Psoas muscle (tissue), 8 donors: Measurements from ENCODE around the gene NCSTN. TPM values are rescaled to one million over a fixed set of nuclear protein-coding genes. Genes with fewer than 3 reads are reported as not detected.
A peak's percentile ranks its signal among the peaks of the same experiment; 100 is the strongest.
"Not testable (repeated sequence)": the region's sequence is repeated elsewhere in the genome, so short reads cannot be mapped to it uniquely, and the experiment has no call there.

Source experiments
- ATAC-seq, 4 donors: fragments of 200-7000 bp; cut with Tn5 transposase; one replicate each; pipeline ENCODE4 v1.9.1; 2020; ENCODE audit warnings: moderate library complexity in 3 of 4, mild to moderate bottlenecking in 2 of 4
- DNase-seq, 2 donors: peaks; one replicate each; pipeline ENCODE4 v3.0.0-alpha.2; 2020
- H3K27ac ChIP-seq: fragments of 200-600 bp; one replicate; pipeline ENCODE4 v1.8.0; 2022
- H3K27me3 ChIP-seq, 3 donors: fragments of 200-600 bp in 1 of 3; one replicate each; pipeline versions ENCODE4 v1.6.1 to v1.8.0; 2013 to 2022; ENCODE audit warnings: low read length in 2 of 3, mild to moderate bottlenecking in 2 of 3, moderate library complexity in 1 of 3; ENCODE audit not compliant: insufficient read depth in 3 of 3
- H3K36me3 ChIP-seq, 2 donors: fragments of 200-600 bp in 1 of 2; one replicate each; pipeline versions ENCODE4 v1.6.1 to v1.8.0; 2013 to 2022; ENCODE audit warnings: low read depth in 1 of 2, mild to moderate bottlenecking in 1 of 2, moderate library complexity in 1 of 2; ENCODE audit not compliant: insufficient read depth in 1 of 2
- H3K4me1 ChIP-seq: fragments of 200-600 bp; one replicate; pipeline ENCODE4 v1.8.0; 2022
- H3K4me3 ChIP-seq: fragments of 200-600 bp; one replicate; pipeline ENCODE4 v1.8.0; 2022; ENCODE audit warnings: mild to moderate bottlenecking
- H3K9me3 ChIP-seq: fragments of 200-600 bp; one replicate; pipeline ENCODE4 v1.8.0; 2022
- CTCF ChIP-seq: fragments of 200-600 bp; IDR thresholded peaks from one replicate; pipeline ENCODE4 v1.8.0; 2022; ENCODE audit warnings: antibody characterized with exemption
- WGBS, 3 donors: extraction: QIAGEN DNeasy Blood & Tissue Kit; methylation state at CpG; one replicate each; pipeline versions ENCODE4 v1.1.6 to v1.1.7; 2013; 5-methylcytosine and 5-hydroxymethylcytosine counted together
- intact Hi-C, 2 donors: fragments of 100-400 bp; cut with DNase I; formaldehyde crosslinking; loops; one replicate each; pipeline versions ENCODE4 v1.11.0 to v1.14.2; 2022
- polyA plus RNA-seq, 3 donors: library from polyadenylated mRNA; stranded (reverse); fragments of 200-250 nt; gene quantifications; one replicate each; pipeline ENCODE4 v1.2.3, GENCODE V29; 2013
- total RNA-seq, 4 donors: library from RNA; stranded (reverse); fragmentation: NEBNext Ultra II Directional in 2 of 4; extraction: Animal tissue kit (Norgen Biotek cat#: 25700) in 2 of 4; gene quantifications; one replicate each; pipeline versions ENCODE4 v1.2.1 to v1.2.4, GENCODE V29; 2021 to 2023
- donor health status: healthy with polysubstance abuse.
- donor health status: DM: no; HTN: no; CAD: no; lungs with moderate emphysema.
- donor health status: Bipolar disorder and iron deficiency.
- donor health status: healthy.
- donor health status: DM: yes; HTN: yes; CAD: no.
- donor health status: DM: no; HTN: no; CAD: no.
- donor health status: DM: no; HTN: no; CAD: no.
- donor health status: DM: yes; HTN: yes; CAD: no.

Gene NCSTN
- total and polyA plus RNA-seq, 7 donors = 23.5 to 49.8 (median 33.6) TPM

GRCh38 chr1:160374306-160375110, 31.3 kb downstream of the NCSTN start:
- WGBS, 3 donors = 35 to 50% (median 39%) methylated on average over 6 of the region's 6 CpGs
- Histone ChIP-seq H3K4me1 (peaks cover 4% of the 10 kb centered on the region), H3K4me3 (no peak overlapping the region), H3K9me3 (no peaks in the 10 kb centered on the region), H3K27ac (no peak overlapping the region), H3K36me3 (no peaks in the 10 kb centered on the region), H3K27me3 (no peaks in the 10 kb centered on the region)
- ATAC-seq (peak in 2 of 4 donors; percentile 28 to 40), DNase-seq (no peak)
- intact Hi-C loops = loop anchor here (5.0 to 10.0 kb wide), 2 partner anchors 277 to 290 kb away; partner anchors contain the start of genes IGSF8 (in 1 of the 2) and KCNJ9 (in 1 of the 2)
- TF ChIP-seq CTCF = no peak

- Histone ChIP-seq H3K9me3 (no peaks in the 10 kb centered on the region), H3K27ac (peak overlapping the region; percentile 46), H3K4me1 (peaks cover 4% of the 10 kb centered on the region), H3K36me3 (no peaks in the 10 kb centered on the region), H3K4me3 (no peak overlapping the region), H3K27me3 (no peaks in the 10 kb centered on the region)
- ATAC-seq = peak in 2 of 4 donors; percentile 38 to 39
- no peak for DNase-seq
- 12 to 18% (median 17%) methylated on average over 9 of the region's 9 CpGs for WGBS, 3 donors
- intact Hi-C loops = loop anchor here (5.0 to 10.0 kb wide), 2 partner anchors 279 to 291 kb away; partner anchors contain the start of genes IGSF8 (in 1 of the 2) and KCNJ9 (in 1 of the 2)
- no peak for TF ChIP-seq CTCF
These were observed 32.8 kb downstream of the NCSTN start for GRCh38 chr1:160375788-160376524.

GRCh38 chr1:160376525-160377131, 33.4 kb downstream of the NCSTN start:
- ATAC-seq (peak; percentile 78 to 97 (median 88)), DNase-seq (no peak)
- no peaks in the 10 kb centered on the region for H3K27me3 ChIP-seq
- peak overlapping the region; percentile 7 for H3K27ac ChIP-seq
- no peaks in the 10 kb centered on the region for H3K36me3 ChIP-seq
- no peaks in the 10 kb centered on the region for H3K9me3 ChIP-seq
- 11 to 14% (median 12%) methylated on average over 5 of the region's 5 CpGs for WGBS, 3 donors
- peaks cover 4% of the 10 kb centered on the region for H3K4me1 ChIP-seq
- H3K4me3 ChIP-seq = no peak overlapping the region
- TF ChIP-seq CTCF = peak; percentile 90
- intact Hi-C loops = loop anchor here (5.0 to 10.0 kb wide), 2 partner anchors 279 to 292 kb away; partner anchors contain the start of genes IGSF8 (in 1 of the 2) and KCNJ9 (in 1 of the 2)

GRCh38 chr1:160377585-160378206, 34.5 kb downstream of the NCSTN start:
- no peak overlapping the region for H3K4me3 ChIP-seq
- no peak for TF ChIP-seq CTCF
- no peak for ATAC-seq
- WGBS, 3 donors = 77 to 81% (median 79%) methylated on average over 7 of the region's 7 CpGs
- peaks cover 4% of the 10 kb centered on the region for H3K4me1 ChIP-seq
- intact Hi-C loops = loop anchor here (5.0 to 10.0 kb wide), 2 partner anchors 280 to 293 kb away; partner anchors contain the start of genes IGSF8 (in 1 of the 2) and KCNJ9 (in 1 of the 2)
- no peaks in the 10 kb centered on the region for H3K27me3 ChIP-seq
- no peaks in the 10 kb centered on the region for H3K36me3 ChIP-seq
- H3K9me3 ChIP-seq = no peaks in the 10 kb centered on the region
- H3K27ac ChIP-seq = no peak overlapping the region
- no peak for DNase-seq

GRCh38 chr1:160384812-160385211, 41.6 kb downstream of the NCSTN start:
- DNase-seq, intact Hi-C loops, ATAC-seq, H3K9me3 ChIP-seq, H3K4me1 ChIP-seq, H3K36me3 ChIP-seq, H3K27ac ChIP-seq, H3K4me3 ChIP-seq, H3K27me3 ChIP-seq: not testable (repeated sequence)
- 97 to 100% (median 97%) methylated on average over 2 of the region's 2 CpGs for WGBS, 3 donors

GRCh38 chr1:160388406-160388805, 45.2 kb downstream of the NCSTN start:
- H3K4me1 ChIP-seq, H3K9me3 ChIP-seq, H3K27me3 ChIP-seq, H3K27ac ChIP-seq, H3K4me3 ChIP-seq, intact Hi-C loops, H3K36me3 ChIP-seq, ATAC-seq, DNase-seq: not testable (repeated sequence)
- WGBS, 3 donors = 48 to 73% (median 66%) methylated on average over 3 to 4 of the region's 4 CpGs
